Lung microvascular endothelial cell (primary cell): Measurements from ENCODE around the gene PRRT4. TPM values are rescaled to one million over a fixed set of nuclear protein-coding genes. Genes with fewer than 3 reads are reported as not detected.
A peak's percentile ranks its signal among the peaks of the same experiment; 100 is the strongest.

Source experiments
- DNase-seq, 2 donors: peaks; one replicate each; pipeline versions ENCODE4 v3.0.0 to v3.0.0-alpha.2; 2010; ENCODE audit warnings: low read depth in 2 of 2
- total RNA-seq: library from RNA; depleted of rRNA; stranded (reverse); fragments of >200 nt; gene quantifications from 2 replicates; pipeline ENCODE4 v1.2.1, GENCODE V29; 2014

PRRT4 gene
- total RNA-seq, result not detected in 2 replicates

DNA sequence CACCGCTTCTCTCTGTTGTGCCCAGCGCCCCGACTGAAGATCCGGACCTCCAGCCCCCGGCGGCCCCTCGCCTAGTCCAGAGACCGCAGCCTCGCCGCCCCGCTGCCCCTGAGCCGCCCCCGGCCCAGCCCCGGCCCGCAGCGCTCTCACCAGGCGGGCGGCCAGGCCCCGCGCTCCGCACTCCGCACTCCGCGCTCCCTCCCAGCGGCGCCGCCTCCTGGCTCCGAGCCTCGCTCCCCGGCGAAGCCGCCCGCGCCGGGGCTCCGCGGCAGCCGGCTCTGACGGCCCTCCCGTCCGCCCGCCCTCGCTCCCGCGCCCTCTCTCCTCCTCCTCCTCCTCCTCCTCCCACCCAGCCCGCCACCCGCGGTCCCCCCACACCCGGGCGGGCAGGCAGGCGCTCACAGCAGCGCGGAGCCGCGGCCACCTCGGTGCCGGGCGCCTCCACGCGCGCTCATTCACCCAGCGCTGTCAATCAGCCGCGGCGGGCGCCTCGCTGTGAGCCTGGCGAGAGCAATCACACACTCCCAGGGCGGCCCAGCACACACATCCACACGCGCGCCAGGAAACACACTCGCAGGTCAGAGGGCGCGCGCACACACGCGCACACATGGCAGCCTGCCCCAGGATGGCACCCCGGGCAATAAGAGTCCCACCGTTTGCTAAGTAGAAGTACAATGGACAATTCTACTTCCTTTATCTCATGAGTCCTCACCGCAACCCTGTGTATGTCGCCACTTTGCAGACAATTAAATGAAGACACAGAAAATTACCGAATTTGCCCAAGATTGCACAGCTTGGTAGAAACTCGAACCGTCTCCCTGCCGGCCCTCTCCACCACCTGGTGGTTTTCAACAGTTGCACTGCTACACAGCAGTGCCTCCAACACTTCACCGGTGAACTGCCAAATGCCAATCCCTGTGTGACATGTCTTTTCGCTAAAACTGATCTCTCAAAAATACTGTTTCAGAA is at the start of gene PRRT4:
PRRT4 (minus strand) TSS at position 280 of the 969 bp plus-strand sequence.
- peak in 1 of 2 donors; percentile 40 for DNase-seq

DNA sequence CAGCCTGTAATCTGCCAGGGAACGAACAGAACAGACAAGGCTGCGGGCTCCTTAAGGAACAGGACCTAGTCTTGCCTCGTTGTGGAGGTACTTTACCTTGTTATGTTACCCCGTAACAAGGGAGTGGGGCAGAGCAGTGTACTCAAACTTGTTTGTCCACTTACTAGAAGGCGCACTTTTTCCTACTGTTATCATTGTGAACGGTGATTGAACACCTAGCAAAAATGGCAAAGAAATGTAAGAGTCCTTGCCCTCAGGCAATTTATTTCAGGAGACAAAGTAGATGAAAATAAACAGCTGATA is 48.9 kb upstream of the PRRT4 start:
- no peak for DNase-seq

DNA sequence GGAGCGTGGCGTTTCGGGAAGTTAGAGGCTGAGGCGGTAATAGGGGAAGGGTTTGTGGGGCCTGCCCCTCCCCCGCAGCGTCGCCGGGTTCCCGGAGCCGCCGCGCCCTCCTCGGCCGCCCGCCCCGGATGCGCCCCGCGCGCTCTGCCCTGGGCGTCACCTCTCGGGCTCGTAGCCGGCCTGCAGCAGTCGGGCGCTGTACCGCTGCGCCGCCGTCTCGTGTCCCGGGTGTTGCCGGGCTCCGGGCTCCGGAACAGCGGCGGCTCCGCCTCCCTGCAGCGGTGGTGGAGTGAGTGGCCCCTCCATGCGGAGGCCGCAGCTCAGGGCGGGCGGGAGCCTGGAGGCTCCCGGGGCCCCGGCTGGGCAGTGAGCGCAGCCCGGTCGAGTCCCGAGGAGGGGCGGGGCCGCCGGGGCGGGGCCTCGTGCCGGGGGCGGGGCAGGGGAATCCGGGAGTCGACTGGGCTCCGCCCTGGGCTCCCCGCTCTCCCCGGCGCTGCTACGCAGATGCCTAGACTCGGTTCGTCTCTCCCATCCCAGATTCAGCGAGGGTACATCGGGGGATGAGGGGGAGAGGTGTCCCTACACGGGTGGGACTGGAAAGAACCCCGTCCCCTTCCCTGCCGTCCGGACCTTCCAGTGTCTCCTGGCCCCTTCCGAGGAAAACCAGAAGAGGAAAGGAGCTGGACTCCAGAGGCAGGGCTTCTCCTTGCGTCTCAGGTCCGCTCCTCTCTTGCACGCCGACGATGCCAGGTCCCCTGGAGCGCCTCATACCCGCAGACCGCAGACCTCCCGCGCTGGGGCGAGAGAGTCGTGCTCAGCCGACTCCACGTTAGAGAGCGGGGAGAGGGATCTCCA is 48.3 kb upstream of the PRRT4 start, which contains the start of gene IMPDH1:
IMPDH1 (minus strand) TSS at position 387 of the 855 bp plus-strand sequence; CDS start at position 306, 81 bp downstream.
- peak; percentile 56 to 58 for DNase-seq

DNA sequence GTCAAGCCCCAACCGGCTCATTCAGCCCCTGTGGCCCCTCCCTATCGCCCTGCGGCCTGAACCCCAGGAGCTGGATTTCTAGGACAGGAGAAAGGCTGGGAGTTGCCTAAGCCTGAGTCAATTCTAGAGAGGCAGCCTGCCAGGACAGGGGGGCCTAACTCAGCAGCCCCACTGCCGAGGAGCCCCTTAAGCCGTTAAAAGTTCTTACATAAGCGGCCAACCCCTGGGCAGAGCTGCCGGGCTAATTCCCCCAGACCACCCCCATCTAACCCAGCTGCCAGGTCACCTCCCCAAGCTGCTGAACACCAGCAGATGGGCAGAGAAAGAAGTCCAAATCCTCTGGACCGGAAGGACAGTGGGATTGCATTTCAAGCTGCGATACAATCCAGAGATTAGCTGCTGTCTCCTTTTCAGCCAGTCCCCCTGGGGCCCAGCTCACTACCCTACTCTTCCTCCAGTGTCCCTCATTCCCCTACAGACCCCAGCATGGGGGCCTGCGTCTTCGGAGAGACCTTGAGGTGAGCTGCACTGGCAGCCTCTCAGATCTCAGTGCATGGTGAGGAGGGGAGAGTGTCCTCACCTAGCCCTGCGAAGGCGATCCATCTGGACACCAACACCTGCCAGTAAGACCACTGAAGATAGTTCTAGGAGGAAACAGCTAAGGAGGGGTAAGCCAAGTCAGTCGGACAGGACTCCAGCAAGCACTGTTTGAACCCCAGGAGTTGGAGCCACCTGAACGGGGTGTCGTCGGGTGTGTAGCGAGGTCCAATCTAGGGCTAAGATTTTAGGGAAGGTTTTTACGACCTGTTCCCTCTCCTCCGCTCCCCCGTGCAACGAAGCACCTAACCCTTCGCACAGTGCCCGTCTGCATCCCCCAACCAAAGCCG is 47.5 kb upstream of the PRRT4 start:
- no peak for DNase-seq

DNA sequence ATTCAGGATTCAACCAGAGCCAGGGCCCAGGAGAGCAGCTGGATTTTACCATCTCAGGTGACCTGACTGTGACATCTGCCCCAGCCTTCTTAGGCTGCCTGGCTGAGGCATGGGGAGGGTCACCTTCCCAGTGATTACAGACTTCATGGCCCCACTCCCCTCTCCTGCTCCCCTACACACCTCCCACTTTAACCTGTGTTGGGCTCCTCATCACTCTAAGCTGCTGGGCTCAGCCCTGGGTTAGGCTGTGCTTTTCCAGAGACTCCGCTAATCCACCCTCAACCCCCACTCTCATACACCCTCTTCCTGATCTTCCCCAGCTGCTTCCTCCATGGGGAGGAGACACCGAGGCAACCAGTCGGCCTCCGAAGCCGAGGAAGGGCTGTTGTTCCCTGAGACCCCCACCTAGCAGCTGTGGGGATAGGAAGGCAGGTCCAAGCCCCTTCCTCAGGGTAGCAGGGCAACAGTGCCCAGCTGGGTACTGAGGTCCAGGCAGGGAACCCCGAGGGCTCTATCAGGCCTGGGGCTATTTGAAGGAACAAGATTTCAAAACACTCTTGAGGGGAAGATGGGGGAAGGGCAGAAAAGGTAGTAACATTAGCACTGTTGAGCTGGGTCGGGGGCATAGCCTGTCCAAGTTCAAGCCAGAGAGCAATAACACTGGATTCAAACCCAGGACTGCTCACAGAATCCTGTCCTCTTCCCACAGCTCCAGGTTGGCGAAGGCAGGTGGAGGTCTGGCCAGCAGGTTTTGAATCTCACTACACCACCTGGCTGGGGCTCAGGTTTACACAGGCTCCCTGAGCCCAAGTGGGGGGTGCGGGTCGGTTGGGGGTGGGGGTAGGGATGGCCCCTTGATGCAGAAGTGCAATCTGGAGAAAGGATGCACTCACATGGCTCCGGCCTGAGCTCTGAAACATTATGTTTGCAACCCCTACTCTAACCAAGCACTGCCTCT is 46.5 kb upstream of the PRRT4 start:
- peak in 1 of 2 donors; percentile 16 for DNase-seq

DNA sequence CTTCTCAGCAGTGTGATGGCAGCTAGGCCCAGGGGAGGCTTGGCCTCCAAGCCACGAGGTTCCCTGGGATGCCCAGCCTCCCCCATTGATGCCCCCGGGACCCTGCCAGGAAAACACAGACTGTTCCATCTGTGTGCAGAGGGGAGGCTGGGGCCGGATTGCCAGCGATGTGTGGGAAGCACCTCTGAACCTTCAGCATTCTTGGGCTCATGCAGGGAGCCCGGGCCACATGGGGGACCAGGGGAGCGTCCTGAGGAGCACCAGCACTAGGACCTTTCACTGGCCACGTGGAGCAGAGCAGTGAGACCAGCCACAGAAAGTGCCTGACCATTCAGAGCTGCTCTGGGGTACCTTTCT is 45.7 kb upstream of the PRRT4 start:
- no peak for DNase-seq

DNA sequence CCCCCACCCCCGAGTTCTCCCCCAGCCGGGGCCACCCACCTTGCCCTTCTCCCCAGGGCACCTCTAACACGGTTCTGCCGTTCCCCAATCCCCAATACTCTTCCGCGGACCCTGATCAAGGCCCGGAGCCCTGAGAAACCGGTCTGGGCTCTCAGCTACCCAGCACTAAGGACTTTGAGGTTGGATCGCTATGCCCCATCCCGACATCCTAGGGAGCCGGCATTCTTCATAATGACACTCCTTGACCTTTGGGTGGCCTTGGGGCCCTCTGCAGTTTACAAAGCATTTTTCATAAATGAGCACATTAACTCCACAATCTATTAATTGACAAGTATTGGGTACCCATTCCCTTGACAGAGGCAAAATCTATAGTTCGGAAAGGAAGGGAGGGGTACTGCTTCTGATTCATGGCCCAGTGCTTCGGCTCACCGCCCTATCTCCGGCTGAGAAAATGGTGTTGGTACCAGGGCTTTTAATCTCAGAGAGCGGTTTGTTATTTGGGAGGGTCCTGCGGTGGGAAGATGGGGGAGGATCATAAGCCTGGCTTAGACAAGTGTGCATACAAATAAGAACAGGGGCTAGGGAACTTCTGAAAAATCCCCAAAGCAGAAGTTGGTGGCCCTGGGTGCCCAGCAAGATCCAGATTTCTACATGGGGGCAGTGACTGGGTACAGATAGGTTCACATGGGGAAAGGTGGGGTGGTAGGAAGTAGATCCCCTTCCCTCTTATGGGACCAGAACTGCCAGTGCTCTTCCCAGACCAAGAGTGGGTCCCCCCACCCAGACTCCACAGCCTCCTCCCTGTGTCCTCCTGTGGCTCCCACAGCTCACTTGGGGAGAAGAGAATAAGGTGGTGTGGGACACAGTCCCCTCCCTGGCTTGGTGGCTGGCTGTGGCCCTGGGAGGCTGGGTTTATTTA is 45.1 kb upstream of the PRRT4 start:
- DNase-seq, result no peak

DNA sequence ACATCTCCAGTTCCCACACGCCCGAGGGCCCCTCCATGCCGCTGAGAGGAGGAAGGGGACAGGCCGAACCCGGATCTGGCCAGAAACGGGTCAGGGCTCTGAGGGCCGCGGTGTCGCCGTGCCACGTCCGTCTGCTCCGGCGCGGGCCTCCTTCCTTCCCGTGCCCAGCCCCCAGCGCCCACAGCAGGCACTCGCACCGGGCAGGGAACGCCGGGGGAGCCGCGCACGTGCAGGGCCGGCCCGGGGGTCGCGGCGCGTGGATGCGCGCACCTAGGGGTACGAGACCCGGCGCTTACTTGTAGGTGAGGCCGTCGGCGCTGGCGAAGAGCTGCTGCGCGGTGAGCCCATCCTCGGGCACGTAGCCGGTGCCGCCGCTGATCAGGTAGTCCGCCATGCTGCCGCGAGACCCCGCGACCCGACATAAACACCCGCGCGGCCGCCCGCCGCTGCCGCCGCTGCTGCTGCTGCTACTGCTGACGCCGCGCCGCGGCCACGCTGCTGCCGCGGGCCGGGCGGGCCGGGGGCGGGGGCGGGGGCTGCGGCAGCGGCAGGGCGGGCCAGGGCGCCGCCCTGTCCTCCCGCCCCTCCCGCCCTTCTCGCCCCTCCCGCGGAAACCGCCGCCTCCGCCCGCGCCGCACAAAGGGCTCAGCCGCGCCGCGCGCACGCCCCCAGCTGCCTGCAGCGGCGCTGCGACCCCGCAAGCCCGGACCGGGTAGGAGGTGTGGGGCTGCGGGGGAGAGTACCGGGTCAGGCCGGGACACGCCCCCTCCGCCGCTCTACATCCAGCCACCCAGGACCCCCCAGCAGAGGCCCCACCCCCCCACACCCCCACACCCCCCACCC is 44.2 kb upstream of the PRRT4 start:
- DNase-seq, result peak; percentile 37 to 63

DNA sequence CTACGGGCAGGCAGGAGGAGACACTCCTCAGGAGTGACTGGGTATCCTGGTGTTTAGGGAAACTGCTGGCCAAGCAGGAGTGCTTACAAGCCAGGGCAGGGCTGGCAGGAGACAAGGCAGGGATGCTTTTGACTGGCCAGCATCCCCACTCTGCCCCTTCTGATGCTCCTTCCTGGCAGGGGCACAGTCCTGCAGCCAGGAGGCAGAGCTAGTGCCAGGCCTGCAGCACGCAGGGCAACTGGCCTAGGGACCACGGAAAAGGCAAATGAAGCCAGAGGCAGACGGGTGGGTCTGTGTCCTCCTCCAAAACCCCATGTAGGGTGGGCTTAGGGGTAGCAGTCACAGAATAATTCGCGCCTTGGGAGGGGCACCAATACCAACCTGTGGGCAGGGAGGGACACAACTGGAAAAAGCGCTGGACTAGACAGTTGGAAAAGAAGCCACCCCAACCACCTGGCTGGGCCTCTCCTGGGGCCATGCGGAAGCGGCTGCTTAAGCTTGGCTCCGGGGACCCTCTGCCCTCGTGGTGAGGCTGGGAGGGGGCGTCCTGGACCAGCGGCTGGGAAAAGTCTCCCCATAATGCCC is 43.5 kb upstream of the PRRT4 start:
- peak; percentile 23 to 31 for DNase-seq

DNA sequence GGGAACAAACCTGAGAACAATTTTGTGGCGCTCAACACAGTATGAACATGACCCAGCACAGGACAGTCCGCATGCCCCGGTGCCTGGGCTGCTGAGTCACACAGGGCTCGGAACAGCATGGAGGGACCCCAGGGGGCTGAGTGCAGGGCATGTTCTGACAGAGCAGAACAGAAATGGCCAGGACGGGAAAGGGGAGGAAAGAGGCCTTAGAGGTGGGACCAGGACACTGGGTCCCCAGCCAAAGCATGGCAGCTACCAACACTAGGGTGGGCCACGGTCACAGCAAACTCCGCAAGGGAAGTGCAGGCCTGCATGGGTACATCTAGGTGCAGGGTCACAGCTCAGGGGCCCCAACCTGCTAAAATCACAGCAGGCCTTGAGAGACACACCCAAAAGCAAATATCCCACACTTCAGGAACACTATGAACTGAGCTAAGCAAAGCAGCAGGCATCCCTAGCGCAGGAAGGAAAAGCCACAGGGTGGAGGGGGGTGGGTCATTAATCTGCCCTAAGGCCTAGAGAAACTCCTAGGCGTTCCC is 42.7 kb upstream of the PRRT4 start:
- DNase-seq, result no peak

DNA sequence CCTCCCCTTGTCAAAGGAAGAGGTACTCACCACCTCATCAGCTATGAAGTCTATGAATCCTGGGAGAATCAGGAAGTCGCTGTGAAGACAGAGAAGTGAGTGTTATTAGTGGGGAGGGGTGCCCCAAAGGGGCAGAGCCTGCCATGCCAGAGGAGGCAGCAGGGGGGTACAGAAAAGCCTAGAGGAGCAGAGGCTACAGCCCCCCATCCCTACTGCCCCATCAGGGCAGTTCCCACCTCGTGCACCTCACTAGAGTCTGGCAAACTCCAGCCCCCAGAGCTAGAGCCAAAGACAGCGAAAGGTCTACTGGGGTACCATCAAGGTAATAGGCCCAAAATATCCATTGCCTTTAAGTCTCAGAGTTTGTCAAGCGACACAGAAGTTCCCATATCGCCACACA is 42.2 kb upstream of the PRRT4 start:
- no peak for DNase-seq

DNA sequence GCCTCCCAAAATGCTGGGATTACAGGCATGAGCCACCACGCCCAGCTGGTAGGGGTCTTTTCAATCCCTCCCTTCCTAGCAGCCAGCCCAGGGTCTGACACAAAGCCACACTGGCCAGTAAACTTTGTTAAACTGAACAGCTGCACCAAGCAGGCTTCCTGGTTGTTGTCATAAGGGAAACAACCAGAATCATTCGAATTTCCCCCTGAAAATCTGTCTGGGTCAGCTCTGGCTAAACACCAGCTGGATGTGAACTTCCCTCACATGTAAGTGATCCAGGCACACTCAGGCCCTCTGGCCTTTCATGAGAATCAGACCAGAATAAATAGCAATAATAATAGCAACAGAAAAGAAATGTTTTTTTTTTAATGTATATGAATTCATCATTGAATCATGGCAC is 40.9 kb upstream of the PRRT4 start:
- DNase-seq, result peak; percentile 38 to 67

DNA sequence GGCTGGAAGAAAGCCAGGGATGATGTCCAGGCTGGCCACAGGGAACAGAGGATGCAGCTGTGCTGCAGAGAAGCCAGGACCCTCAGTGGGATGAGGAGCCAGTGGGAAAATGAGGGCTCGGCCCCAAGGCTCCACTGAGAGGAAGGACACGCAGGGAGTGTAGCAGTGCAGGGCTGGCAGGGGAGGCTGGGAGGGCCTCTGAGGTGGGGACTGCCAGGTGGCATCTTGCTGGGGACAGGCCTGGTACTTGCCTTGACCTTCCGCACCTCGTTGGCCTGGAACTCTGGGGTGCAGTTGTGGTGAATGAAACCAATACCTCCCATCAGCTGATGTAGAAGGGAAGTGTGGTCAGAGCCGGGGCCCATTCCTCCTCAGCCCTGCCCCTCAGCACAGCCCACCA is 39.1 kb upstream of the PRRT4 start:
- DNase-seq, result no peak

DNA sequence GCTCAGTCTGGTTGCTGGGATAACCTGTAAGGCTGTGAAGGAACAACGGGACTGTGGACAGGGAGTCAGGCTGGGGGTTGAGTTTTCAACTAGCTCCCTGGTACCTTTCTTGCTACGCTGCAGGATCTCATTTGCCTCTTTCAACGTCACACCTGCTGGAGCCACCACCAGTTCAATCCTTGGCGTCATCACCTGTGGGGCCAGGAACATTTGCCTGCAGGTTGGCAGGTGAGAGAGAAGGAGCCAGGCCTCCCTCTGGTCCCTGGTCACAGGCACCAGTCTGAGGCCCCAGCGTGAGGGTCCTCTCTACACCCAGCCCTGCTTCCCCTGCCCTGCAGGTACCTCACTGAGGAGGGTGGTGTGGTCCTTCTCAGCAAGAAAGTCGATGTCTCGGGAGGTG is 38.5 kb upstream of the PRRT4 start:
- no peak for DNase-seq

DNA sequence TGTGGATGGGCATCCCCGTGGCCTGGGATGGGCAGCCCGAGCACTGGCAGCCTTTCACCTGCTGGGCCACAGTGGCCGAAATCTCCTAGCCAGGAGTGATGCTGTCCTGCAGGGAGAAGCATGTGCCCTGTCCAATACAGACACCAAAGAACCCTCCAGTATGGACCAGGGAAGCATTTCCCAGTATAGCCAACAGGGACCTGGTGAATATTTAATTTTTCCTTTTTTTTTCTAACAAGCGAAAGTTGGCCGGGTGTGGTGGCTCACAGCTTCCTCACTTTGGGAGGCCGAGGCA is 37.3 kb upstream of the PRRT4 start:
- no peak for DNase-seq

DNA sequence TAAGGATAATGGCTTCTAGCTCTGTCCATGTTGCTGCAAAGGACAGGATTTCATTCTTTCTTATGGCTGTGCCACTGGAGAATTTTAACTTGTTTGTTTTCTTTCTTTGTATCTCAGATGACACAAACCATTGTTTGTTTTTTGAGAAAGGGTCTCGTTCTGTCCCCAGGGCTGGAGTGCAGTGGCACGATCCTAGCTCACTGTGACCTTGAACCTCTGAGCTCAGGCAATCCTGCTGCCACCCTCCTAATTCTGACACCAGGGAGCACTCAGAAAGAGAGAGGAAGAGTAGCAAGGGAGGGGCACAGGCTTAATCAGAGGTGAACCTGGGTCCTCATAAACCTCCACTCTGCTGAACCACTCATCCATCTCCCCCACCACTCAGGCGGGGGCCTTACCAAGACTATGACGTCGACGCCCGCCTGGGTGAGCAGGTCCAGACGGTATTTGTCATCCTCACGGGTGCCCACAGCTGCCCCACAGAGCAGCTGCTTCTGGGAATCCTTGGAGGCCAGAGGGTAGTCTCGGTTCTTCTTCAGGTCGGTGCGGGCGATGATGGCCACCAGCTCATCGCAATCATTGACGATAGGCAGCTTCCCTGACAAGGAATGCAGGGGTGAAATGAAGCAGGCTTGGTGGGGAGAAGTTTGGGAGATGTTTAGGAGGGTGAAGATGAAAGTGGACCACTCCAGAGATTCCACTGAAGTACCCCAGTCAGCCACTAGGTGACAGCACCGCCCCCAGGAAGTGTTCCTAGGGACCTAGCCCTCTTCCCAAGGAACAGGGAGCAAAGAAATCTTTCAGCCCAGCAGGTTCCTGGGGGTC is 36.7 kb upstream of the PRRT4 start:
- peak; percentile 50 to 52 for DNase-seq

DNA sequence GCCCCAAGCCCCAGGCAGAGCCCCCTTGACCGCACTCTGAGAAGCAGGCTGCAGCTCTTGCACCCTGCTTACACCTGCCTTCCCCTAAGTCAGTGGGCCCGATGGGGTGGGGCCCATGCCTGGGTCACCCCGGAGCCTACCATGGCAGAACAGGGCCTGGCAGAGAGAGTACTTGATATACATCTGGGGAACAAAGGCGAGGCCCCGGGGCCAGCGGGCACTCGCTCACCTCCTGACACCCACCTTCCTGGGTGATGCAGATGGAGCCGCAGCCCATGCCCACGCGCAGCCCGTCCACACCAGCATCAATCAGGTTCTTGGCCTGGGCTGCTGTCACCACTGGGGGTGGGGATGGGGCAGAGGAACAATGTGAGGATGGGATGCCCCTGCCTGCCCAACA is 34.9 kb upstream of the PRRT4 start:
- DNase-seq, result no peak
